Endothelial cell of hepatic sinusoid (primary cell): ENCODE measurements around the gene SLC2A2.
"Not testable (repeated sequence)": the region's sequence is repeated elsewhere in the genome, so short reads cannot be mapped to it uniquely, and the experiment has no call there.

Experiments used
- in situ Hi-C: cut with HindIII; loops from 2 replicates; pipeline ENCODE4 v1.10.0; 2017; ENCODE audit warnings: low sequenced_read_pairs

SLC2A2 gene

DNA sequence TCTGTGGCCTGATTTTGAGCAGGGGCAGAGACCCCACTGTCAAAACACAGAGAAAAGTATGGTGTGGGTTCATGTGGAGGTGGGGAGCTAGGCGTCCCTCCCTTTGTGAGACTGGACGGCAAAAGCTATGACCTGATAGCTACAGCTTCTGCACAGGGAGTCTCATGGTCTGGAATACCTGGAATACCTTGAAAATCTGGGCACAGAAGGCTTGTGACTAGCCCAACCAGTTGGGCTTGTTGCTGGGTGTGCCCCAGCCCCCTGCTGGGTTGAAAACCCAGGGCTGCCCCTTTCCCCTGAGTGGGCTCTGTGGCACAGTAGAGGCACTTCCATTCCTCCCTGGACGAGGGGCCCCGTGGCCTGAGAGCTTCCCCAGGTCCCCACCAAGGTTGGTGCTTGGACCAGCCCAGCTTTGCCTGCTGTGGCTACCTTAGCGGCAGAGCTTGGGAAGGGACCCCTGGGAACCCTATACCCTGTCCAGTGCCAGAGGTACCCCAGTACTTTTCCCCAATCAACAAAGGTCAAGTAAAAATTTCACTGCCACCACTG, 37.3 kb downstream of the SLC2A2 start:
- in situ Hi-C loops: no loop called here

DNA sequence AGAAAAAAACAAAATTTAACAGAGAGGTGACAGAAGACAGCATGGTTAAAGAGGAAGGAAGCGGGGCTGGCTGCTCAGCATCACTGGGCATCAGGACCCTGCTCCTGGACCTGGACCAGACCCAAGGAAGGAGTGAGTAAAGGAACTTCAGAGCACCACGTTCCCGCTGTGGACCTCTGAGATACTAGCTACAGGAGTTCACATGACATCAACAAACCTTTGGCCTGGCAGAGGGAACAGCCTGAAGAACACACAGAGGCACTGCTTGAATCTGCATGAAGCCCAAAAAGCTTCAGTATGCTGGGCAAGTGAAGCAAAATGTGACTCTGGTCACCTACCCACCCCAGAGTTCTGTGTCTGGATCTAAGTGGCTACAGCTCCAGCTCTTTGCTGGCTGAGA, 38.1 kb downstream of the SLC2A2 start:
- in situ Hi-C loops: no loop called here

DNA sequence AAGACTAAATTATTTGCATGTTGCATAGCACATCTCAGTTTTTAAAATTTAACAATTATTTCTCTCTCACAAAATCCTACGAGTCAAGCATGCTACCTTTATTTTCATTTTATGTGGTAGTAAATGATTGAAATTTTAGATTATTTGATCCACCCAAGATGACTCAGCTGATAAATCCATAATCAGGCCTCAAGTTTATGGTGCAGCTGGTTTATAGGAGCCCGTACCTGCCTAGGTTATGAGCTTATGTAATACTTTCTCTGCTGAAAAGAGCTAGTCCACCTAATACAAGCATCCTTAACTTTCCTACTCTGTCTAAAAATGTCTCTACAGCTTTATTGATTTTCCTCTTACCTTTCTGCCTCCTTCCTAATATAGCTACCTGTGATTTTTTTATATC, 41.2 kb downstream of the SLC2A2 start:
- in situ Hi-C loops: no loop called here

DNA sequence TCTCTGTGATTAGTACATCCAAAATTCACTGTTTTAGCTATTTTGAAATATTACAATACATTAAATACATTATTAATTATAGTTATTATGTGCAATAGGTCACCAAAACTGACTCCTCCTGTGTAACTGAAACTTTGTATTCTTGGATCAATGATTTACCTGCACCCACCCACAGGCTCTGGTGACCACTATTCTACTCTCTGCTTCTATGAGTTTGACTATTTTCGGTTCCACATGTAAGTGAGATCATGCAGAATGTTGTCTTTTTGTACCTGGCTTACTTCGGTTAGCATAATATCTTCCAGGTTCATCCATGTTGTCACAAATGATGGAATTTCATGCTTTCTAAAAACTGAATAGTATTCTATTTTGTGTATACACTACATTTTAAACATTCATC, 43.8 kb downstream of the SLC2A2 start:
- in situ Hi-C loops: no loop called here

DNA sequence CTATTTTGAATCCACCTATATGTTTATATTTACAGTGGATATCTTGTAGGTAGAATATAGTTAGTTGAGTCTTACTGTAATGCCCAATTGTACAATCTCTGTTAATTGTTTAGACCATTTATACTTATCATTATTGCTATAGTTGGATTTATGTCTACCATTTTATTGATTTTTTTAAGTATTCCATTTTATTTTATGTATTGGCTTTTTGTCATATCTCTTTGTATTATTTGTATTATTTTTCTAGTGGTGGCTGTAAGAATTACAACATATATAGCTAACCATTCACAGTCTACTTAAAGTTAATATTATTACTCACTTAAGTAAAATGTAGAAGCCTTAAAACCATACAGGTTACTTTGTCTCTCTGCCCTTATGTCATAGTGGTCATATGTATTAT, 46.1 kb downstream of the SLC2A2 start:
- in situ Hi-C loops: no loop called here

DNA sequence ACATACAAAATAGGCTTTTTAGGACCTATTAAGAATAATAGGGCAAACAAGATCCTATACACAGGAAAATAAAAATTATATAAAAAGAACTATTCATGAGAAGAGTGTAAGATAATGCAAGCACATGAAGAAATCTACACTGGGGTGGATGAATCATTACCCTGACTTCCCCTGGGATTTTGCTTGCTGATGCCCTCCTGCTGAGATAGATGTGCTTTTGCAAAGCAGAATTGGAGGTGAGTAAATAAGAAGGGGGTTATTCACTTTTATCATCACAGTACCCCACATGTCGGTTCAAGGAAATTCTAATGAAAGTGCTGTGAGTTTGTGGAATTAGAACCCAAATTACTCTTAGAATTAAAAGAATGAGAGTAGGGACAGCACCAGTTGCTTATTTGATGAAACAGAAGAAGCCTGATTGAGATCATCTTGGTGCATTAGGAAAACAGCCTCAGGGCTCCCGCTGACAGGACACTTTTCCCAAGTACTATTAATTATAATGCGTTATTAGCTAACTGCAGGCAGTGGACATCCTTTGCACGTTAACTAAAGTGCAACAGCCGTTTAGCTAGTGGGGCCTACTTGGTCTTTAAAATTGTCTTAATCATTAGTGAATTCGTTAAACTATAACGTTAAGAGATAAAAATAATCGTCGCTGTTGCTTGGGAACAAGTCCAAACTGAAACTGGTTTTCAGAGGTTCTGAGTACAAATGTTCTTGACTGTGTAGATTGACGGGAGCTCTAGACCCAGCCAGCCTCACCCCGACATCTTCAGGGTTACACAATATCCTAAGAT, 48.4 kb downstream of the SLC2A2 start:
- in situ Hi-C loops: no loop called here

DNA sequence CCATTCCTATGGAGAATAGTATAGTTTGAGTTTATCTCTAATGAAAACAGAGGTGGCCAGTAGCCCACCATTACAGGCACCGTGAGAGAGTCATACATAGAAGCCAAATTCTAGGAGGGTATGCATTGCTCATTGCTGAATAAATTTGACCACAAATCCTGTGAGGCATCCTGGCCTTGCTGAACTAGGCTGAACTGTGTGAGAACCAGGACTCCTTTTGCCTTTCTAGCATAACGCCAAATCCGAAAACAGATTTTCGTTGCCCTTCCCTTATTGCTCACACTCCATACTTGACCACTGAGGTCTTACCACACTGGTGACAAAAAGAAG, 50.4 kb downstream of the SLC2A2 start:
- in situ Hi-C loops: no loop called here

DNA sequence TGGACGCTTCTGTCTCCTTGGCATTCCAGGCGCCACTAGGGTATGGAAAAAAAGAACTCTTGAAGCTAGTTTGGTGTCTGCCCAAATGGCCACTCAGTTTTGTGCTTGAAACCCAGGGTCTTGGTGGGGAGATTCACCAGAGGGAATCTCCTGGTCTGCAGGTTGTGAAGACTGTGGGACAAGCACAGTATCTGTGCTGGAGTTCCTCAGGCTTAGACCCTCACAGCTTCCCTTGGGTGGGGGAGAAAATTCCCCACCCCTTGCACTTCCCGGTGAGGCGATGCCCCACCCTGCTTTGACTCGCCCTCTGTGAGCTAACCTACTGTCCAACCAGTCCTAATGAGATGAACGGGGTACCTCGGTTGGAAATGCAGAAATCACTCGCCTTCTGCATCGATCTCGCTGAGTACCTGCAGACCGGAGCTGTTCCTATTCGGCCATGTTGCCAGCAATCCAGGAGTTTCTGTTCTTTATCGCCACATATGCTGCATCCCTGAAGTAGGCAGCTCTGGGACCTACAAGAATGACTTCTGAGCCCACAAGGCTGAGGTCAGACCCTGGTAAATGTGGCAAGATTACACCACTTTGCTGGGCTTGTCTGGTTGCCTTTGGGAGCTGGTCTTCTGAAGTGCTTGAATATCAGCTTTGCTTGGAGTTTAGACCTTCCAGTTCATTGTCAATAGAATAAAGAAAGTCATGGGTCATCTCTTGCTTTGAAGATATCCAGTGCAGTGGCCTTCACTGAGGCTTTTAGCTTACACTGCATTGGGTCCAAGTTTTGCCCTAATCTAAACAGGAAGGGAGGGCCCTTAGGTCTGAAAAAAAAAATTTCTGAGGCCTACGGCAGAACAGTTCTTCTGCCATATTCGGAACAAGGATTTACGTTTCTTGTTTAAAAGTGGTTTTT, 51.0 kb downstream of the SLC2A2 start:
- in situ Hi-C loops: no loop called here

DNA sequence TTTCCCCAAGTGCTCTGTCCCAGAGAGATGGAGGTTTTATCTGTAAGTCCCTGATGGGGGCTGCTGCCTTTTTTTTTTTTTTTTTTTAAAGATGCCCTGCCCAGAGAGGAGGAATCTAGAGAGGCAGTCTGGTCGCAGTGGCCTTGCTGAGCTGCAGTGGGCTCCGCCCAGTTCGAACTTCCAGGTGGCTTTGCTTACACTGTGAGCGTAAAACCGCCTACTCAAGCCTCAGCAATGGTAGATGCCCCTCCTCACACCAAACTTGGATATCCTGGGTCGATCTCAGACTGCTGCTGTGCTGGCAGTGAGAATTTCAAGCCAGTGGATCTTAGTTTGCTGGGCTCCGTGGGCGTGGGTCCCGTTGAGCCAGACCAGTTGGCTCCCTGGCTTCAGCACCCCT, 51.6 kb downstream of the SLC2A2 start:
- in situ Hi-C loops: no loop called here

DNA sequence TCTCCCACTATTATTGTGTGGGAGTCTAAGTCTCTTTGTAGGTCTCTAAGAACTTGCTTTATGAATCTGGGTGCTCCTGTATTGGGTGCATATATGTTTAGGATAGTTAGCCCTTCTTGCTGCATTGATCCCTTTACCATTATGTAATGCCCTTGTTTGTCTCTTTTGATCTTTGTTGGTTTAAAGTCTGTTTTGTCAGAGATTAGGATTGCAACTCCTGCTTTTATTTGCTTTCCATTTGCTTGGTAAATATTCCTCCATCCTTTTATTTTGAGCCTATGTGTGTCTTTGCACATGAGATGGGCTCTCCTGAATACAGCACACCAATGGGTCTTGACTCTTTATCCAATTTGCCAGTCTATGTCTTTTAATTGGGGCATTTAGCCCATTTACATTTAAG, 53.6 kb downstream of the SLC2A2 start:
- in situ Hi-C loops: not testable (repeated sequence)

DNA sequence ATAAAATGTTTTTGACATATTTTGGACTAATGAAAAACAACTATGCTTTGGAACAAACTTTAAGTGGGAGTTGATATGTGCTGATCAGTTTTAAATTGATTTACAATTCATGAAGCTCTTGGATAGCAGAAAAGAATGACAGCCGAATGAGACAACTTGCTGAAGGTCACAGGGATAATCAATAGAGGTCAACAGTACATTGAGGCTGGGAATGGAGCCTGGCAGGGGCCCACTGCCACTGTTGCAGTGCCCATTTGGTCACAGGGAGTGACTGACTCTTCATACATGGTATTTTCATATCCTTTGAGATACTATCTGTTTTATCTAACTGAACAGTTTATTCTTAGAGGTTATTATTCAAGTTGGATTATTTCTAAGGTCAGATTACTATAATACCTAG, 59.4 kb downstream of the SLC2A2 start:
- in situ Hi-C loops: loop anchor here (5.0 kb wide), 1 partner anchor 200 kb away; no protein-coding TSS in a partner anchor

DNA sequence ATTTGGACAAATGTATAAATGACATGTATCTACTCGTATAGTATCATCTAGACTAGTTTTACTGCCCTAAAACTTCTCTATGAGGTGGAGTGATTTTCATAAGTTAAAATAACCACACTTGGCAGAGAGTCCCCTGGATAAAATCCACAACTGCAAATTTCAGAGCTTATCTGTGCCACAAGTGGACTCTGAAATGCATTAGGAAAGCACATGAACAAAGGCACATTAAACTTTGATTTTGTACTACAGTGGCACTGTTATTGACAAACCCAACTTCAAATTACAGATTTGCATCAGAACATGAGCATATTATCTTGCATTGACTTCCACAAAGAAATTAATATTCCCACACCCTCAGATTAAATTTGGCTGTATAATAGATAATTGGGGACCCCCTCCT, 60.0 kb downstream of the SLC2A2 start:
- in situ Hi-C loops: loop anchor here (5.0 kb wide), 1 partner anchor 201 kb away; no protein-coding TSS in a partner anchor

DNA sequence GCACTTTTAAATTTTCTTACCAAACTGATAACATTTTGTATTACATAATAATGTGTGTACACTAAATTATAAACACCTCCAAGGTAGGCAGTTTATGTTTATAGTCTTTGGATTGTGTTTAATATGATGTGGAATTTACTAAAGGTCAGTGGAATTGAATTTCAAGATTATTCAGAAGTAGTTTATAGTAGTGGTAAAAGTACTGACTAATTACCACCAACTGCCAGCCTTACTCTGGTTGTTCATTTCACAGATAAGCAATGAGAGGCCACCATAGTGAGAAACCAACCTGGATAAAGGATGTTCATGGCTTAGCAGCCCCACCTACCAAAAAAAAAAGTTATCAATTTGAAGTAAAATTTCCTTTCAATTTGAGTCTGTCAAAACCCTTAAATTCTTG, 64.1 kb downstream of the SLC2A2 start:
- in situ Hi-C loops: no loop called here

DNA sequence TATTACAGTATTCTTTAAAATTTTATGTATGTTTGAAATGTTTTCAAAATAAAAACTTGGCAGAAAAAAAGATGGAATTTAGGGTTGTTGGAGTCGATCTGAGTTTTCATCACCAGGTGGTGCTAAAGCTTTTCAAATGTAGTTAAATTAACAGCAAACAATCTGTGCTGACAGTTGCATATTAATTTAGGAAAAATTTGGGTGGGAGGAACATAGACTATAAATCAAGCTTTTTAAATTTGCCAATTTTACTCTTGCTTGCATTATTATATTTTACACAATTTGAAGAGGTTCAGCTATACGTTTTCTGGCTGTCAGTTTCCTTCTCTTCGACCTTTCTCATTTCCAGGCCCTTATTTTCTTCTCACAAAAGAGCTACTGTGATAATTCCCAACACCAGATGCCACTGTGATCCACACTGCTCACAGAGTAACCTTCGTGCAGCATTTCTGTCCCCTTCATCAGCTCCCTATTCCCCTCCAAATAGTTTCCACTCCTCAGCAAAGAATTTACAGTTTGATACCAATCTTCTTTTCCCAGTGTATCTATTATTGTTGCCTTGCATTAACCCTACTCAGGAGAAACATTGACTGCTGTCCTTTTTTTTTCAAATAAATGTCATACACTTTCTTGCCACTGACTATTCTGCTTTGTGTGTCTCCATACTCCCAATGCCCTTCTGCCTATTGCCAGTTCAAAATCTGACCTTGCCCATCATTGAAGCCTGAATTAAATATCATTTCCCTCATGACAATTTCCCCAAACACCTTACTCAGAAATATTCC, 64.7 kb downstream of the SLC2A2 start:
- in situ Hi-C loops: no loop called here

DNA sequence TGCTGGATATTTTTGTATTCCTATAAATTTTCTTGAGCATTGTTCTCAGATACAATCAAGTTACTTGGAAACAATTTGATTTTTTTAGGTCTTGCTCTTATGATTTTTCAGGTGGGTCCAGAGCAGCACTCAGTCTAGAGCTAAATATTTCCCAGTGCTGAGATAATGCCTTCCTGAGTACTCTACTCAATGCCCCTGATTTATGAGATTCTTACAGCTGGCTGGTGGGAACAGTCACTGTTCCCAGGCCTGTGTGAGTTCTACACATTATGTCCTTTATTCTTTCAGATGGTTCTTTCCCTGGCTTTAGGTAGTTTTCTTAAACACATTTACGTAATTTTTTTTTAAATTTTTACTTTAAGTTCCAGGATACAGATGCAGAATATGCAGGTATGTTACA, 67.1 kb downstream of the SLC2A2 start:
- in situ Hi-C loops: no loop called here

DNA sequence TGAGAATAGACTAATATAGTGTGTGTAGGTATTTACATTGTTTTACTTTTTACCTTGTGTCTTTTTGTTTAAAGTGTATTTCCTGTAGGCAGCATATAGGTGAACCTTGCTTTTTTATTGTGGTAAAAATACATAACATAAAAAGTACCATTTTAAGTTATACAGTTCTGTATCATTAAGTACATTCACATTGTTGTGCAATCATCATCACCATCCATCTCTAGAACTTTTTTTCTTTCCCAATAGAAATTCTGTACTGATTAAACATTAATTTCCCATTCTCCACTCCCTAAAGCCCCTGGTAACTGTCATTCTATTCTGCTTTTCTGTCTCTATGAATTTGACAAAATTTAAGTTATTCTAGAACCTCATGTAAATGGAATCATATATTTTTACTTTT, 69.9 kb downstream of the SLC2A2 start:
- in situ Hi-C loops: no loop called here

DNA sequence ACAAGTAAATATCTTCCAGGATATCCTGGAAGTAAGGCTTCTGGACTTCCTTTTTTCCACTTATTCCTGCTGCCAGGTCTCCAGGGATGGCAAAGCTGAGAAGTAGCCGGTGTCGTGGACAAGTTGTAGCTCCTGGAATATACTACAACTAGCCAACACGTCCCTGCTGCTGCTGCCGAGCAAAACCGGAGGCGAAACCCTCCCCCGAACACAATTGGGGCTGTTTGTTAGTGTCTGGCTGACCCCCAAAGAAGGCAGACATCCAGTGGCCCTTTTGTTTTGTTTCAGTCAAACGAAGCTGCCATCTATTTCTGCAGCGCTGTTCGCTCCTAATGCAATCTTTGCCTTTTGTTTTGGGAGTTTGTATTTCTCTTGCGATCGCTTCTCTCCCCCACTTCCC, 72.8 kb downstream of the SLC2A2 start:
- in situ Hi-C loops: no loop called here

DNA sequence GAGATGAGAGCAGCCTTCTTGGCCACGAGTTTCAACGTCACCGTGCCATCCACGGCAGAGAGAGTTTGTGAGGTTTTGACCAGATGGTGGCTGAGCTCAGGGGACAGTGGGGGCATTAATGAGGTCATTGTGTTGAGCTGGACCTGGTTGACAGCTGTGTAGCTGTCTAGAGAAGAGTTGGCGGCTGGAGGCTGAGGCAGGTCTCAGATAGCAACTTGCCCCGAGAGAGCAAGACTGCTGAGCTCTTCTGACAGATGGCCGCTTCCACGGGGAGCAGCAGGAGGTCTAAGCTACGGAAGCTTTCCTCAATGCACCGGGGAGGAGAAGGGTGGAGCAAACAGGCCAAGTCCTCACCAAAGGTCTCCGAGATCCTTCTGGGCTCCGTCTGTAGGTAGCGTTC, 73.3 kb downstream of the SLC2A2 start:
- in situ Hi-C loops: no loop called here

DNA sequence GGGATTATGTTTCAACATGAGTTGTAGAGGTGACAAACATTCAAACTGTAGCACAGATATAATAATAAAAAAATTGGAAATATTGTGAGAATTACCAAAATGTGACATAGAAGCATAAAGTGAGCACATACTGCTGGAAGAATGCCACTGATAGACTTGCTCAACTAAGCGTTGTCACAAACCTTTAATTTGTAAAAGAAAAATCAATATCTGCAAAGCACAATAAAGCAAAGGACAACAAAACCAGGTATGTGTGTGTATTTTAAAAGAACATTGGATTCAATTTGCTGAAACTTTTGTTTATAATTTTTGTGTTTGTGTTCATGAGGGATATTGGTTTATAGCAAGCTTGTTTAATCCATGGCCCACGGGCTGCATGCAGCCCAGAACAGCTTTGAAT, 77.3 kb downstream of the SLC2A2 start:
- in situ Hi-C loops: no loop called here

DNA sequence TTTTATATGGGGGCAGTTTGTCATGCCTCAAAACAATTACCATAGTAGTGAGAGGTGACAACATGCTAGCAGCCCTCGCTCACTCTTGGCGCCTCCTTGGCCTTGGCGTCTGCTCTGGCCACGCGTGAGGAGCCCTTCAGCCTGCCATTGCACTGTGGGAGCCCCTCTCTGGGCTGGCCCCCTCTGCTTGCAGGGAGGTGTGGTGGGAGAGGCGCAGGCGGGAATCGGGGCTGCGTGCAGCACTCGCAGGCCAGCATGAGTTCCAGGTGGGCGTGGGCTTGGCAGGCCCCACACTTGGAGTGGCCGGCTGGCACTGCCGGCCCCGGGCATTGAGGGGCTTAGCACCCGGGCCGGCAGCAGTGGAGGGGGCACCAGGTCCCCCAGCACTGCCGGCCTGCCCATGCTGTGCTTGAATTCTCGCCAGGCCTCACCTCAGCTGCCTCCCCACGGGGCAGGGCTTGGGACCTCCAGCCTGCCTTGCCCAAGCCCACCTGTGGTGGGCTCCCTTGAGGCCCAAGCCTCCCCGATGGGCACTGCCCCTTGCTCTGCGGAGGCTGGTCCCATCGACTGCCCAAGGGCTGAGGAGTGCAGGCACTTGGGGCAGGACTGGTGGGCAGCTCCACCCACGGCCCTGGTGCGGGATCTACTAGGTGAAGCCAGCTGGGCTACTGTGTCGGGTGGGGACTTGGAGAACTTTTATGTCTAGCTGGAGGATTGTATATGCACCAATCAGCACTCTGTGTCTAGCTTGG, 79.3 kb downstream of the SLC2A2 start:
- in situ Hi-C loops: no loop called here
